Measurements from ENCODE around the gene CFAP74.

- TF ChIP-seq CTCF (conservative IDR thresholded peaks at IDR 0.05; ENCODE audit: low read depth, low read length) (no peak), EZH2 (IDR thresholded peaks at IDR 0.05; ENCODE audit: low read length, unreplicated experiment) (no peak)
These were observed 31.9 kb downstream of the CFAP74 start for GRCh38 chr1:1971688-1972087.

All from PC-3 (cell line).